ENCODE results near the gene ZNF446. TPM values are rescaled to one million over a fixed set of nuclear protein-coding genes. Genes with fewer than 3 reads are reported as not detected.
A peak's percentile ranks its signal among the peaks of the same experiment; 100 is the strongest.

The ZNF446 gene
- total and polyA plus RNA-seq, 9 of the 15 experiments (the other 6 are each of a cell fraction or from before 2014, with no cell fraction given): 0.07 to 4.8 (median 1.2) TPM

DNA sequence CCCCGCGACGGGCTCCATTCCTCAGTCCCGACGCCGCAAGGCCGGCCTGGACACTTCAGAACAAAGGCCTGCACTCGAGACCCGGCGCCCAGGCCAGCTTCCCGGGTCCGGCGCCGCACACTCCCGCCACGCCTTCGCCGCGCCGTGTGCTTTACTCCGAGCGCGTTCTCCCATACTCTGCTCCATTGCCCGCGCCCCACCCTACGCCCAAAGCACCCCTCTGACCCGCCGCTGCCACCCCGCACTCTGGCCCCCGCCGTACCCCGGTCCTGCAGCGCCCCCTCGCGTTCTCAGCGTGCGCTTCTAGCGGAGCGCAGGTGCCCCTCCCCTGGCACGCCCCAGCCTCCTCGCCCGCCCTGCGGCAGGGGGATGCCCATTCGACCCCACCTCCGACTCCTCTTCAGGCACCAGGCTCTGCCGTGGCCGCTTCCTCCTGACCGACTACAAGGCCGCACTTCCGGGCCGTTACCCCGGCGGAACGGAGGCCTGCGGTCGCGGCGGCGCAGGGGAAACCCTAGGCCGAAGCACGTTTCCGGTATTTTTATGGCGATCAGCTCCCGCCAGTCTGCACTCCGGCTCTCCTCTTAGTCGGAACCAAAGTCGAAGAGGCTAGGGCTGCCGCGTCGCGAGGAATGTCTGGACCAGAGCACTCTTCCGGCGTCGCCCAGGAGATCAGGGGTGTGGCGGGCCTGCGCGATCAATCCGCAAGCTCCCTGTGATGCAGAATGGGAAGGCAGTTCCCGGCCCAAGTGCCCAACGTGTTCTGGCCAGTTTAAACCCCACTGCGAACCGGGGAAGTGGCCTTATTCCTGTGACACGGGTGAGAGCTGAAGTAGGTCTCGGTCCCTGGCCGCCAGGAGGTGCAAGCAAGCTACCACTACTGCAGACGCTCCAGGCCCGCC, 43.5 kb downstream of the ZNF446 start, which contains the start of gene ZBTB45 (continued):
- TF ChIP-seq NR1H2 (CRISPR knock-in tag; IDR thresholded peaks at IDR 0.05) (no peak), DACH1 (IDR thresholded peaks at IDR 0.05; ENCODE audit: partially characterized antibody) (no peak), ARID3A (IDR thresholded peaks at IDR 0.05; ENCODE audit: borderline replicate concordance, low read depth, low read length) (no peak), SAFB2 (IDR thresholded peaks at IDR 0.05; ENCODE audit: borderline replicate concordance, low read depth, low read length, severe bottlenecking) (no peak), TAF7 (tag; IDR thresholded peaks at IDR 0.05) (peak; percentile 87), ZBTB9 (CRISPR knock-in tag; IDR thresholded peaks at IDR 0.05) (peak; percentile 34; the same call in 1 of the 2 replicates), HDAC2 (IDR thresholded peaks at IDR 0.05) (peak; percentile 86; the same call in 1 of the 2 replicates), BRD4 (IDR thresholded peaks at IDR 0.05) (peak; percentile 95), RFX5 (IDR thresholded peaks at IDR 0.05; ENCODE audit: low read depth, low read length) (no peak), SRSF7 (optimal IDR thresholded peaks at IDR 0.05; ENCODE audit: low read depth, low read length) (no peak), NONO (IDR thresholded peaks at IDR 0.05; ENCODE audit: low read depth in 2 of 2, low read length in 1 of 2) (peak; percentile 22 to 58; a peak in 3 of 4 replicates), CC2D1A (IDR thresholded peaks at IDR 0.05) (peak; percentile 67), RBM22 (IDR thresholded peaks at IDR 0.05; ENCODE audit: low read depth, low read length, poor library complexity, severe bottlenecking) (peak; percentile 98), GATAD2A (IDR thresholded peaks at IDR 0.05) (peak; percentile 92), PHB (CRISPR knock-in tag; IDR thresholded peaks at IDR 0.05) (peak; percentile 75; the same call in 1 of the 2 replicates), CBFA2T2 (conservative IDR thresholded peaks at IDR 0.05) (no peak), SLC30A9 (CRISPR knock-in tag; IDR thresholded peaks at IDR 0.05) (0 out of 2 replicates have a peak, but pooled peaks have one; percentile 30), MEF2D (tag; conservative IDR thresholded peaks at IDR 0.05; ENCODE audit: low read depth) (no peak), ZNF586 (CRISPR knock-in tag; conservative IDR thresholded peaks at IDR 0.05) (no peak), ZNF239 (CRISPR knock-in tag; IDR thresholded peaks at IDR 0.05) (peak; percentile 30; the same call in 1 of the 2 replicates), CREM (IDR thresholded peaks at IDR 0.05; ENCODE audit: low read depth) (peak; percentile 92), ETV1 (tag; conservative IDR thresholded peaks at IDR 0.05; ENCODE audit: low read depth) (peak; percentile 96)
- TF ChIP-seq, protein P1, sequence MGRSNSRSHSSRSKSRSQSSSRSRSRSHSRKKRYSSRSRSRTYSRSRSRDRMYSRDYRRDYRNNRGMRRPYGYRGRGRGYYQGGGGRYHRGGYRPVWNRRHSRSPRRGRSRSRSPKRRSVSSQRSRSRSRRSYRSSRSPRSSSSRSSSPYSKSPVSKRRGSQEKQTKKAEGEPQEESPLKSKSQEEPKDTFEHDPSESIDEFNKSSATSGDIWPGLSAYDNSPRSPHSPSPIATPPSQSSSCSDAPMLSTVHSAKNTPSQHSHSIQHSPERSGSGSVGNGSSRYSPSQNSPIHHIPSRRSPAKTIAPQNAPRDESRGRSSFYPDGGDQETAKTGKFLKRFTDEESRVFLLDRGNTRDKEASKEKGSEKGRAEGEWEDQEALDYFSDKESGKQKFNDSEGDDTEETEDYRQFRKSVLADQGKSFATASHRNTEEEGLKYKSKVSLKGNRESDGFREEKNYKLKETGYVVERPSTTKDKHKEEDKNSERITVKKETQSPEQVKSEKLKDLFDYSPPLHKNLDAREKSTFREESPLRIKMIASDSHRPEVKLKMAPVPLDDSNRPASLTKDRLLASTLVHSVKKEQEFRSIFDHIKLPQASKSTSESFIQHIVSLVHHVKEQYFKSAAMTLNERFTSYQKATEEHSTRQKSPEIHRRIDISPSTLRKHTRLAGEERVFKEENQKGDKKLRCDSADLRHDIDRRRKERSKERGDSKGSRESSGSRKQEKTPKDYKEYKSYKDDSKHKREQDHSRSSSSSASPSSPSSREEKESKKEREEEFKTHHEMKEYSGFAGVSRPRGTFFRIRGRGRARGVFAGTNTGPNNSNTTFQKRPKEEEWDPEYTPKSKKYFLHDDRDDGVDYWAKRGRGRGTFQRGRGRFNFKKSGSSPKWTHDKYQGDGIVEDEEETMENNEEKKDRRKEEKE (IDR thresholded peaks at IDR 0.05; ENCODE audit: borderline replicate concordance in 1 of 2, control insufficient read depth in 1 of 2, low read depth in 2 of 2, low read length in 1 of 2): peak in 1 of 2 experiments; percentile 98; a peak in 2 of 4 replicates
